HepG2 (cell line): ENCODE results near the gene AEBP1. TPM values are rescaled to one million over a fixed set of nuclear protein-coding genes. Genes with fewer than 3 reads are reported as not detected.

ENCODE experiments used
- ATAC-seq: fragments of 200-7000 bp; cut with Tn5 transposase; 3 replicates; pipeline ENCODE4 v1.9.1; 2020; ENCODE audit warnings: mild to moderate bottlenecking, moderate library complexity
- BruUV-seq: library from RNA; stranded (reverse); fragments of 400-500 nt; replicated peaks from 2 replicates; lab custom pipeline; 2021; lab: Mats Ljungman, UMichigan
- CTCF ChIA-PET: fragments of 300-600 bp; formaldehyde crosslinking; extraction: SDS; loops from one replicate; lab custom pipeline; 2021; ENCODE audit warnings: low total read pairs, inconsistent platforms, low intra/inter-chr PET ratio; lab: Yijun Ruan, JAX
- POLR2A ChIA-PET: fragments of 350-600 bp; sonication (Branson Sonifier 250); formaldehyde crosslinking; loops from one replicate; lab custom pipeline; 2020; ENCODE audit warnings: antibody characterized with exemption, inconsistent platforms; lab: Yijun Ruan, JAX
- DNase-seq: peaks from one replicate; pipeline ENCODE4 v3.0.0-alpha.2; 2015; ENCODE audit warnings: low spot score
- FAIRE-seq: peaks from 3 replicates; lab custom pipeline; 2011; peaks lifted over from hg19 to GRCh38; lab: Jason Lieb, UNC
- H2AFZ ChIP-seq: one replicate; pipeline ENCODE4 v1.6.1; 2011; ENCODE audit warnings: low read length, inconsistent platforms
- H3K27ac ChIP-seq: fragments of 300-600 bp; 3 replicates; pipeline ENCODE4 v1.8.0; 2011; ENCODE audit warnings: mixed run types, mild to moderate bottlenecking, mixed read lengths, low read length, inconsistent platforms; ENCODE audit not compliant: insufficient read depth; ENCODE audit errors: extremely low read length
- H3K27me3 ChIP-seq, 2 experiments: fragments of 200-600 bp in 1 of 2; 2 replicates in 1 of 2; 3 replicates in 1 of 2; pipeline versions ENCODE4 v1.6.0 to v1.8.0; 2011; ENCODE audit warnings: low read length in 2 of 2, mild to moderate bottlenecking in 2 of 2, moderate library complexity in 2 of 2, inconsistent platforms in 1 of 2; ENCODE audit not compliant: insufficient read depth in 2 of 2, control insufficient read depth in 1 of 2
- H3K36me3 ChIP-seq, 2 experiments: fragments of 200-600 bp in 1 of 2; replicated peaks in 1 of 2; 2 replicates in 1 of 2; 3 replicates in 1 of 2; pipeline versions ENCODE4 v1.5.1 to v1.8.0; 2011; ENCODE audit warnings: low read length in 2 of 2, inconsistent platforms in 1 of 2; ENCODE audit not compliant: insufficient read depth in 2 of 2, control insufficient read depth in 1 of 2
- H3K4me1 ChIP-seq: 2 replicates; pipeline ENCODE4 v1.5.1; 2012; ENCODE audit warnings: low read length, inconsistent platforms; ENCODE audit not compliant: insufficient read depth
- H3K4me2 ChIP-seq: 2 replicates; pipeline ENCODE4 v1.6.0; 2011; ENCODE audit warnings: low read depth, low read length, inconsistent platforms
- H3K4me3 ChIP-seq, 3 experiments: fragments of 200-600 bp in 1 of 3; sonication (generic), shearing (Covaris generic) in 1 of 3; replicated peaks in 1 of 3; 2 replicates each; pipeline ENCODE4 v1.5.1; 2011 to 2016; ENCODE audit warnings: low read length in 3 of 3, inconsistent platforms in 2 of 3, low read depth in 2 of 3, mild to moderate bottlenecking in 2 of 3, control low read depth in 1 of 3, mixed read lengths in 1 of 3; ENCODE audit not compliant: insufficient read depth in 1 of 3
- H3K79me2 ChIP-seq: one replicate; pipeline ENCODE4 v1.6.1; 2011; ENCODE audit warnings: low read length, inconsistent platforms; ENCODE audit not compliant: insufficient read depth
- H3K9ac ChIP-seq: 2 replicates; pipeline ENCODE4 v1.6.0; 2011; ENCODE audit warnings: mild to moderate bottlenecking, low read depth, low read length, inconsistent platforms; ENCODE audit not compliant: insufficient read depth
- H3K9me3 ChIP-seq: 2 replicates; pipeline ENCODE4 v1.5.1; 2012; ENCODE audit warnings: mild to moderate bottlenecking, low read length
- H4K20me1 ChIP-seq: 2 replicates; pipeline ENCODE4 v1.6.0; 2011; ENCODE audit warnings: inconsistent platforms, mild to moderate bottlenecking, low read length, moderate library complexity; ENCODE audit not compliant: insufficient read depth
- ATAD3A ChIP-seq: sonication (generic); formaldehyde crosslinking; IDR thresholded peaks from 2 replicates; pipeline ENCODE4 v1.4.0; 2020; ENCODE audit warnings: missing genetic modification reagents
- BHLHE40 ChIP-seq: IDR thresholded peaks from 2 replicates; pipeline ENCODE4 v1.6.1; 2011; ENCODE audit warnings: low read length, improper control_type of control experiment
- EZH2 ChIP-seq: conservative IDR thresholded peaks from 2 replicates; pipeline ENCODE4 v1.6.1; 2012; ENCODE audit warnings: mild to moderate bottlenecking, low read depth, low read length, moderate library complexity
- KLF13 ChIP-seq: sonication (generic); formaldehyde crosslinking; IDR thresholded peaks from 2 replicates; pipeline ENCODE4 v1.4.0; 2020; ENCODE audit warnings: mild to moderate bottlenecking, missing genetic modification reagents
- MTA1 ChIP-seq: sonication (generic); formaldehyde crosslinking; IDR thresholded peaks from 2 replicates; pipeline ENCODE4 v1.4.0; 2020; ENCODE audit warnings: missing genetic modification reagents, mild to moderate bottlenecking, borderline replicate concordance
- NONO ChIP-seq, 2 experiments: fragments of 450-650 bp in 1 of 2; sonication (generic) in 1 of 2; formaldehyde crosslinking in 1 of 2; IDR thresholded peaks in 1 of 2; conservative IDR thresholded peaks in 1 of 2; 2 replicates each; pipeline versions ENCODE4 v1.6.1 to v1.8.0; 2017 to 2022; ENCODE audit warnings: mild to moderate bottlenecking in 1 of 2, missing genetic modification reagents in 1 of 2, moderate library complexity in 1 of 2
- ZKSCAN8 ChIP-seq: IDR thresholded peaks from 2 replicates; pipeline ENCODE4 v1.6.1; 2016; ENCODE audit warnings: borderline replicate concordance, missing genetic modification reagents, missing compliant biosample characterization
- ZNF331 ChIP-seq: sonication (generic); formaldehyde crosslinking; IDR thresholded peaks from 2 replicates; pipeline ENCODE4 v1.4.0; 2020; ENCODE audit warnings: missing genetic modification reagents
- ZNF674 ChIP-seq: sonication (generic); formaldehyde crosslinking; IDR thresholded peaks from 2 replicates; pipeline ENCODE4 v1.5.0; 2020; ENCODE audit warnings: low read depth, mild to moderate bottlenecking, missing genetic modification reagents
- ZNF790 ChIP-seq: sonication (generic); formaldehyde crosslinking; IDR thresholded peaks from 2 replicates; pipeline ENCODE4 v1.8.0; 2022; ENCODE audit warnings: missing genetic modification reagents, mild to moderate bottlenecking, borderline replicate concordance
- ZNF839 ChIP-seq: sonication (generic); formaldehyde crosslinking; IDR thresholded peaks from 2 replicates; pipeline ENCODE4 v1.4.0; 2020; ENCODE audit warnings: missing genetic modification reagents, mild to moderate bottlenecking, borderline replicate concordance
- WGBS: methylation state at CpG from one replicate; pipeline ENCODE4 v1.1.6; 2017; ENCODE audit warnings: low lambda C conversion rate; 5-methylcytosine and 5-hydroxymethylcytosine counted together
- in situ Hi-C: cut with HindIII; loops from 2 replicates; pipeline ENCODE4 v1.10.0; 2017; ENCODE audit warnings: low pct_unique_long_range_greater_than_20kb; ENCODE audit not compliant: extremely low pct_ligation_motif_present
- intact Hi-C: fragments of 100-400 bp; cut with micrococcal nuclease; formaldehyde crosslinking; loops from one replicate; pipeline ENCODE4 v1.10.0; 2022; ENCODE audit not compliant: unreplicated experiment
- polyA plus RNA-seq, 8 experiments: library from polyadenylated mRNA; depleted of rRNA in 3 of 8; stranded (reverse) in 7 of 8; unstranded in 1 of 8; fragments of >200 nt; fragmentation: Illumina TruSeq in 4 of 8; extraction: Trizol in 4 of 8; gene quantifications; 2 replicates each; pipeline versions ENCODE4 v1.2.1 to v1.2.3, GENCODE V29; 2011 to 2016; ENCODE audit warnings: low read depth in 4 of 8, missing spikeins in 1 of 8, mixed read lengths in 1 of 8; ENCODE audit not compliant: insufficient read depth in 1 of 8
- total RNA-seq, 5 experiments: library from RNA; depleted of rRNA; stranded (reverse); fragments of >200 nt; fragmentation: Illumina TruSeq; extraction: Trizol; gene quantifications; 2 replicates each; pipeline ENCODE4 v1.2.3, GENCODE V29; 2016; ENCODE audit warnings: low read depth in 1 of 5
- TF ChIP-seq, protein P1 (sequence below): sonication (generic); formaldehyde crosslinking; IDR thresholded peaks from 2 replicates; pipeline ENCODE4 v1.8.1; 2023; ENCODE audit warnings: mild to moderate bottlenecking, moderate library complexity, missing genetic modification reagents
- TF ChIP-seq, protein P2 (sequence below): sonication (generic); formaldehyde crosslinking; IDR thresholded peaks from 2 replicates; pipeline ENCODE4 v1.4.0; 2020; ENCODE audit warnings: missing genetic modification reagents

AEBP1 gene
- total and polyA plus RNA-seq, 2 of the 13 experiments (the other 11 are each of a cell fraction or from before 2014, with no cell fraction given): 0.22 to 0.55 TPM

DNA sequence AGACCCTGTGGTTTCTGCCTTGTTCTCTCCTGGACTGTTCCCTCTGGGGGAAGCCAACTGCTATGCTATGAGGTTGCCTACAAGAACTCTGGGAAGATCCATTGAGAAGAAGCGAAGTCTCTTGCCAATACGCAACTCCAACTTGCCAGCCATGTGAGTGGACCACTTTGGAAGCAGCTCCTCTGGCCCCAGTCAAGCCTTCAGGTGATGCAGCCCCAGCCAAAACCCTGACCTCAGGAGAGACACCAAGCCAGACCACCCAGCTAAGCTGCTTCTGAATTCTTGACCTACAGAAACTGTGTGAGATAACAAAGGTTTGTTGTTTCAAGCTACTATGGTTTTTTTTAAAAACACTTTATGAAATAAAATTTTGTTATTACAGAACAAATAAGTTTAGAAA is 57.2 kb downstream of the AEBP1 start:
- DNase-seq (no peak), ATAC-seq (no peak), FAIRE-seq (no peak)
- no TSS peak for BruUV-seq
- H3K4me1 ChIP-seq: no peaks in the 10 kb centered on the region
- H4K20me1 ChIP-seq: no peaks in the 10 kb centered on the region
- H3K27ac ChIP-seq: no peak overlapping the region
- no peak overlapping the region for H2AFZ ChIP-seq
- no peaks in the 10 kb centered on the region for H3K9me3 ChIP-seq
- no CpG with 5 or more reads among the region's 2 CpGs for WGBS
- no peak overlapping the region for H3K9ac ChIP-seq
- H3K36me3 ChIP-seq: no peaks in the 10 kb centered on the region
- no peak overlapping the region for H3K4me3 ChIP-seq
- TF ChIP-seq ZNF331: no peak
- TF ChIP-seq, protein P1, sequence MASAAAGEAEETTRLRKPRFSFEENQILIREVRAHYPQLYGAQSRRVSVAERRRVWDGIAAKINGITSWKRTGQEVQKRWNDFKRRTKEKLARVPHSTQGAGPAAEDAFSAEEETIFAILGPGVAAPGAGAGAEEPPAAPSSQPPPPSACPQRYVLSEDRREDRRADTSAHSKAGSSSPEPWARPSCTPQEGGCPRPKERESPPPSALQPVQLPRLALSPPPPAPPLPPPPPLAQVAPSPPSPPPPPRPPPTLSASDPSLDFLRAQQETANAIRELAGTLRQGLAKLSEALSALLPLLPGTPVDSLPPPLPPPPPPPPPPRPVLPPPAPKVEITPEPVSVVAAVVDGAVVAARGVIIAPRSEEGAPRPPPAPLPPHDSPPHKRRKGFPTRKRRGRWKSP (CRISPR knock-in tag): no peak
- TF ChIP-seq ATAD3A: no peak
- TF ChIP-seq ZKSCAN8: no peak
- TF ChIP-seq ZNF674: no peak
- TF ChIP-seq, protein P2, sequence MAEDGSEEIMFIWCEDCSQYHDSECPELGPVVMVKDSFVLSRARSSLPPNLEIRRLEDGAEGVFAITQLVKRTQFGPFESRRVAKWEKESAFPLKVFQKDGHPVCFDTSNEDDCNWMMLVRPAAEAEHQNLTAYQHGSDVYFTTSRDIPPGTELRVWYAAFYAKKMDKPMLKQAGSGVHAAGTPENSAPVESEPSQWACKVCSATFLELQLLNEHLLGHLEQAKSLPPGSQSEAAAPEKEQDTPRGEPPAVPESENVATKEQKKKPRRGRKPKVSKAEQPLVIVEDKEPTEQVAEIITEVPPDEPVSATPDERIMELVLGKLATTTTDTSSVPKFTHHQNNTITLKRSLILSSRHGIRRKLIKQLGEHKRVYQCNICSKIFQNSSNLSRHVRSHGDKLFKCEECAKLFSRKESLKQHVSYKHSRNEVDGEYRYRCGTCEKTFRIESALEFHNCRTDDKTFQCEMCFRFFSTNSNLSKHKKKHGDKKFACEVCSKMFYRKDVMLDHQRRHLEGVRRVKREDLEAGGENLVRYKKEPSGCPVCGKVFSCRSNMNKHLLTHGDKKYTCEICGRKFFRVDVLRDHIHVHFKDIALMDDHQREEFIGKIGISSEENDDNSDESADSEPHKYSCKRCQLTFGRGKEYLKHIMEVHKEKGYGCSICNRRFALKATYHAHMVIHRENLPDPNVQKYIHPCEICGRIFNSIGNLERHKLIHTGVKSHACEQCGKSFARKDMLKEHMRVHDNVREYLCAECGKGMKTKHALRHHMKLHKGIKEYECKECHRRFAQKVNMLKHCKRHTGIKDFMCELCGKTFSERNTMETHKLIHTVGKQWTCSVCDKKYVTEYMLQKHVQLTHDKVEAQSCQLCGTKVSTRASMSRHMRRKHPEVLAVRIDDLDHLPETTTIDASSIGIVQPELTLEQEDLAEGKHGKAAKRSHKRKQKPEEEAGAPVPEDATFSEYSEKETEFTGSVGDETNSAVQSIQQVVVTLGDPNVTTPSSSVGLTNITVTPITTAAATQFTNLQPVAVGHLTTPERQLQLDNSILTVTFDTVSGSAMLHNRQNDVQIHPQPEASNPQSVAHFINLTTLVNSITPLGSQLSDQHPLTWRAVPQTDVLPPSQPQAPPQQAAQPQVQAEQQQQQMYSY (CRISPR knock-in tag): no peak
- no peak for TF ChIP-seq ZNF790 (CRISPR knock-in tag)
- no peak for TF ChIP-seq NONO (IDR thresholded peaks at IDR 0.05)
- no peak for TF ChIP-seq NONO (CRISPR knock-in tag; conservative IDR thresholded peaks at IDR 0.05)
- TF ChIP-seq KLF13 (CRISPR knock-in tag): no peak
- no peak for TF ChIP-seq EZH2
- TF ChIP-seq BHLHE40: no peak
- TF ChIP-seq MTA1 (CRISPR knock-in tag): no peak
- TF ChIP-seq ZNF839 (CRISPR knock-in tag): no peak
- in situ Hi-C loops (no loop called here), intact Hi-C loops (no loop called here)
- ChIA-PET POLR2A (no interaction called here), CTCF (no interaction called here)
- no peaks in the 10 kb centered on the region for H3K79me2 ChIP-seq
- no peak overlapping the region for H3K4me2 ChIP-seq
- H3K27me3 ChIP-seq: no peaks in the 10 kb centered on the region; a peak in 2 of 5 replicates
